HG02763 (cell line): Measurements from ENCODE around the gene RNF215.
A peak's percentile ranks its signal among the peaks of the same experiment; 100 is the strongest.

Experiments used
- ATAC-seq: cut with Tn5 transposase; IDR thresholded peaks from one replicate; pipeline ENCODE4 v1.9.1; 2021; ENCODE audit warnings: mild to moderate bottlenecking, moderate library complexity; ENCODE audit not compliant: unreplicated experiment

RNF215 gene

DNA sequence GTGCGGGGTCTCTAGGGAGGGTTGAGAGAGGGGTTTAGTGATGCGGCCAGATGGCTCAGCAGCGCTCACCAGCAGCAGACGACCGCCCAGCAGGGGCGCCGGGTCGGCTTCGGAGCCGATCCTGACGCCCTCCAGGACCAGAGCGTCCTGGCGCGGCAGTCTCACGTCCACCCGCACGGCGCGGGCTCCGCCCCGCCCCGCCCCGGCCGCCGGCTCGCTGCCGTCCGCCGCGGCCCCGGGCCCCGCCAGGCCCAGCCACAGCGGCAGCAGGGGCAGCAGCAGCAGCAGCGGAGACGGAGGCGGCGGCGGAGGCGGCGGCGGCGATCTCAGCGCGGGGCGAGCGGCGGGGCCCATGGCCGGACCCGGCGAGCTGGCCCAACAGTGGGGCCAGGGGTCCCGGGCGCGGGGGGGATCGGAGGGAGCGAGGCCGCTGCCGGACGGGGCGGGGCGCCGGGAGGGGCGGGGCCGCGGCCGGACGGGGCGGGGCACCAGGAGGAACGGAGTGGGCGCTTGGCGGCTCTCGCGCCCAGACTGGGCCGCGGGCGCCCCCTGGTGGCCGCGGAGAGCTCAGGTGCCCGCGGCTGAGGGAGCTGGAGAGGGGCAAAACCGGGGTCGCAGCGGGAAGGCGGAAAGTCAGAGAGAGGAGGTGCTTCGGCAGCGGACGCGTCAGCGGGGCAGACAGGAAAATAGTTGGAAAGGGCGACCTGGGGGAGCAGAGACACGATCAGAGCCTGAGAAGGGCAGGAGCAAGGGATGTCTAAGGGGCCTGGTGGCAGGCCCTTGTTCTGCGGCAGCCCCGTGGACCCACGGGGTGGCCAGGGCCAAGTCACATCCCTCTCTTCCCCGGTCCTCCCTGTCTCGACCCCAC is at the start of gene RNF215:
TSS of gene RNF215 (minus strand) at position 452 of the 868 bp plus-strand sequence. CDS start at position 354, 98 bp downstream.
- peak; percentile 69 for ATAC-seq

DNA sequence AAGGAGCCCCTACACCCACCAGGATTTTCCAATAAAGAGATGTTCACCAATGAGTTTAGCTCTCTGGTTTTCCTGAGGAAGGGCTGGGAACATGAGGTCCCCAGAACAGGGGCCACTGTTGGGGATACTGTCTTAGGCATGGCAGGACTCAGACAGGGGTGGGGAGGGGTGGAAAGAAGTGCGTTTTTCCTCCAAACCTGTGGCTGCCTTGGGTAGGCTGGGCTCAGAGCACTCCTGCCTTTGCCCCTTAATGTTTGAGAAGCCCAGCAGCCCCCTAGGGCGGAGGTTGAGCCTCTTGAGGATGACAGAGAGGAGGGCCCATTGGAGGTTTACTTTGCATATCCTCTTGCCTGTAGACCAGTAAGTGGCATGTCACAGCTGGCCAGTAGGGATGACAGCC is 49.0 kb upstream of the RNF215 start:
- ATAC-seq, result no peak

DNA sequence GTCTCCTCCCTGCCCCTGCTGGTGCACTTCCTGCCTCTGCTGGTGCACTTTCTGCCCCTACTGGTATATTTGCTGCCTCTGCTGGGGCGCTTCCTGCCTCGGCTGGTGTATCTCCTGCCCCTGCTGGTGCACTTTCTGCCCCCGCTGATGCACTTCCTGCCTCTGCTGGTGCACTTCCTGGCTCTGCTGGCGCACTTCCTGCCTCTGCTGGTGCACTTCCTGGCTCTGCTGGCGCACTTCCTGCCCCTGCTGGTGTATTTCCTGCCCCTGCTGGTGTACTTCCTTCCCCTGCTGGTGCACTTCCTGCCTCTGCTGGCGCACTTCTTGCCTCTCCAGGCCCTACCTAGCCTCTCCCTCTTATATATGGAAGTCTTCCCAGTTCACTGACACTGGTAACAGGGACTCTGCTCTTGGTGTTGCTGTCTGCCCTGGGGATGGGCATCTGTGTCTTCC is 48.5 kb upstream of the RNF215 start:
- no peak for ATAC-seq

DNA sequence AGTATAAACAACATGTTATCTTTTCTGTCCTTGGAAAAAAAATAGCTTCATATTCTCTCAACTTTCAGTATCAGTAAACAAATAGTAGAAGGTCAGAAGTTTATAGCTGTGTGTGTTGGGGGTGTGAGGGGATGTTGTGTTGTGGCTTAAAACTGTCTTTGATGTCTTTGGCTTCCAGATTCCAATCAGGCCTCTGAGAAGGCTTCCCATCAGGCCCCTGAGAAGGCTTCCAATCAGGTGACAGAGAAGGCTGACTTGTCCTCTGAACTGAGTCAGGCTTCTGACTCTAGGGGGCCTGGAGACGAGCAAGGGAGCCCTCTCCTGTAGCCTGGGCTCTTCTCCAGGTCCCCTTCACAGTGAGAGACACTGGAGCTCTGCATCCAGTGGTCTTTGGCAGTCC is 47.6 kb upstream of the RNF215 start:
- ATAC-seq, result no peak

DNA sequence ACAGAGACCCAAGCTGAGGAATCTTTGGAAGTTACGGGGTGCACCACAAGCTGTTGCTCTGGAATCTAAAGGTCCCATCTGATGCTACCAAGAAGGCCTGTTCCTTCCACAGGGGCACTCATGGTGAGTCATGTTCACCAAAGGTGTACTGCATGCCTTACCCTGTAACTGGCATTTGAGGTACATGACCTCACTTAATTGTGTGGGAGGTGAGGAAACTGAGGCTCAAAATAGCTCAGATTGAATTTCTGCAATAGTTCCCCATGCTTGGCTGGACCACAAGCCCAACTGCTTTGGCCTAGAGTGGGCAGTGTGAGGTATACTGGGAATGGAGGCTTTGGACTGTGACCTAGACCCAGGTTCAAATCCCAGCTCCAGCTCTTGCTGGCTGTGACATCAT is 46.6 kb upstream of the RNF215 start:
- ATAC-seq, result no peak

DNA sequence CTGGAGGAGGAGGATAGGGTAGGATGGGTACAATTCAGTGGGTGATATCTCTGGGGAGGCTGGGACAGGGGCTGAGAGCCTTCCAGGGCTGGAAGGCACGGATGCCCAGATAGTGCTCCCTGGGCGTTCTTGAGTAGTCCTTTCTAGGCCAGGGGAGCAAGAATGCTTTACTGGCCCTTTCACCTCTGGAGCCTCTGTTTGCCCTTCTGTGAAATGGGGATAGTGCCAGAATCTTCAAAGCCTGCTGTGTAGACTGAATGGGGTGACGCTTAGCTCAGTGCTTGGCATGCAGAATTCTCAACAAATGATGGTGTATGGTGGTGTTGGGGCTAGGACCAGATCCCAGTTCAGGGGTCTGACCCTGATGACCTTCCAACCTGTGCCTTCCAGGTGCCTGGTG is 46.0 kb upstream of the RNF215 start:
- no peak for ATAC-seq

DNA sequence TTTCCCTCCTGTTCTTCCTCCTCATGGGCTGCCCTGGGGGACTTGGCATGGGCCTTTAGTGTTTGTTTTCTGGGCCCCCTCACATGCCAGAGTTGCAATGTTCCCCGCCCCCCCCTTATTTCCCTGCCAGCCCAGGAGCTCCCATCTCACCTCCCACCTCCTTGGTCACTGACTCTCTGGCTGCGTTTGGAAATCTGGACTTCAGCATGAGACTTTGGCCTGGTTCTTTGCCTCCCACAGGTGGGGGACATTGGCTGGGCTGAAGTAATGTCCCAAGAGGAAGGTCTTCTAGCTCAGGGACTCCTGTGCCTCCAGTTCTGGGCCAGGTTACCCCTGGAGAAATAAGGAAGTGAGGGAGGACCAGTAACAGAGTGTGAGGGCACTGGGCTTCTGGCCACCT is 45.3 kb upstream of the RNF215 start:
- ATAC-seq, result no peak

DNA sequence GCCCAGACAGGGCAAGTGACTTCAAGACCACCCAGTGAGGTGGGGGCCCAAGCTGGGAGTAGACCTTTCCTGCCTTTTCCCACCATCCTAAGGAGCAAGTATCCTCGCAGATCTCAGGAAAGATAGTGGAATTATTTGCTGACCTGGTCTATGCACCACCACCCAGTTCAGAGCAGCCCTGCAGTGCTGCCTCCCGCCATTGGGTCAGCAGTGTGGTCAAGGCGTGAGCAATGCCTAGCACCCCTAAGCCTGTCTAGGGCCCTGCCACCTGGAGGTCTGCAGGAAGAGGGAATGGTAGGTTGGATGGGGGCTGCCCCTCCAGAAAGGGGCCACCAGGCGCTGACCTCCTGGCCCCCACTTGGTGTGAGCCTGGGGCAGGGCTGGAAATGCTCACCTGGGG is 44.9 kb upstream of the RNF215 start:
- no peak for ATAC-seq

DNA sequence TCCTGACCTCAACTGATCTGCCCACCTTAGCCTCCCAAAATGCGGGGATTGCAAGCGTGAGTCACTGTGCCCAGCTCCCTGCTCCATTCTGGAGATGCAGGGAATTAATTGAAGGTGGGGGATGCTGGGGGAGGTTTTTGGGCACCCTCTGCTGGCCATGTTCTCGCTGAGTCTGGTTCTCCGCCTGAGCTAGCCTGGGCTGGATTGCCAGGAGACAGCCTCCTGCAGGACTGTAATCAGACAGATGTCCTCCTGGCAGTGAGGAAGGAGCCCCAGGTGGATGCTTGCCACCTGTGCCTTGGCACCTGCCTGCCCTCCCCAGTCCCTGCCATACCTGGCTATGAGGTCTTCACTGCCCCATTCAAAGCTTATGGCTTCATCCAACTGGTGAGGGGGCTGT is 43.7 kb upstream of the RNF215 start:
- ATAC-seq, result no peak

DNA sequence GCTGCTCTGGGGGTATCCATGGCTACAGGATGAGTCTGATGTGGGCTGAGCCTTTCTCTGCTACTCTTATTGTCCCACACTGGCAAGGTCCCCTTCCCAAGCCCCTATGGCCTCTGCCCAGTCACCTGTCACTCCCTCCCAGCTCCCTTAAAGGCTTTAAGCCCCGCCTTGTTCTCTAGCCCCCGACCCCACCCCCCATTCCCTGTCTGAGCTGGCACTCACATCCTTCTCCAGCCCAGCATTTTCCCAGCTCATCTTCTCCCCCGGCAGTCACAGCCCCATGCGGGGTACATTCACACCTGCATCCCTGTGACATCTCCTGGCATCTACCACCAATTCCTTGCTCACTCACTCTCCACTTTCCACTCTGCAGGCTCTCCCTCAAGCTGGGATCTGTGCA is 42.7 kb upstream of the RNF215 start:
- ATAC-seq, result no peak

DNA sequence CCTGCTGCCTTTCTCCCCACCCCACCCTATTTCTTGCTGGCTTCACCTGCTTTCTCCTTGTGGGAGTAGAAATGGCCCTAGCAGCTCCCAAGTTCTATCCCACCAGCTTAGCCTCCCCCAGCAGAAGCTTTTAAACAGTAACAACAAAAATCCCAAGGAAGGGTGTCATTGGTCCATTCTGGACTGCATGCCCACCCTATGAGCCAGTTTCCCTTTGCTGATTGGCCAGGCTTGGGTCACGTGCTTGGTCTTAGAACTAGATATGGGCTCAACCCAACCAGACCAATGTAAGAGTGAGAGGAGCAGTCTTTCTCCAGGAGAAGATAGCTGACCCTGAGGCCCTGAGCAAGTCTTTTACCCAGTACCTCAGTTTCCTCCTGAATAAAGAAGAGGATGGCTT is 40.7 kb upstream of the RNF215 start:
- ATAC-seq, result no peak

DNA sequence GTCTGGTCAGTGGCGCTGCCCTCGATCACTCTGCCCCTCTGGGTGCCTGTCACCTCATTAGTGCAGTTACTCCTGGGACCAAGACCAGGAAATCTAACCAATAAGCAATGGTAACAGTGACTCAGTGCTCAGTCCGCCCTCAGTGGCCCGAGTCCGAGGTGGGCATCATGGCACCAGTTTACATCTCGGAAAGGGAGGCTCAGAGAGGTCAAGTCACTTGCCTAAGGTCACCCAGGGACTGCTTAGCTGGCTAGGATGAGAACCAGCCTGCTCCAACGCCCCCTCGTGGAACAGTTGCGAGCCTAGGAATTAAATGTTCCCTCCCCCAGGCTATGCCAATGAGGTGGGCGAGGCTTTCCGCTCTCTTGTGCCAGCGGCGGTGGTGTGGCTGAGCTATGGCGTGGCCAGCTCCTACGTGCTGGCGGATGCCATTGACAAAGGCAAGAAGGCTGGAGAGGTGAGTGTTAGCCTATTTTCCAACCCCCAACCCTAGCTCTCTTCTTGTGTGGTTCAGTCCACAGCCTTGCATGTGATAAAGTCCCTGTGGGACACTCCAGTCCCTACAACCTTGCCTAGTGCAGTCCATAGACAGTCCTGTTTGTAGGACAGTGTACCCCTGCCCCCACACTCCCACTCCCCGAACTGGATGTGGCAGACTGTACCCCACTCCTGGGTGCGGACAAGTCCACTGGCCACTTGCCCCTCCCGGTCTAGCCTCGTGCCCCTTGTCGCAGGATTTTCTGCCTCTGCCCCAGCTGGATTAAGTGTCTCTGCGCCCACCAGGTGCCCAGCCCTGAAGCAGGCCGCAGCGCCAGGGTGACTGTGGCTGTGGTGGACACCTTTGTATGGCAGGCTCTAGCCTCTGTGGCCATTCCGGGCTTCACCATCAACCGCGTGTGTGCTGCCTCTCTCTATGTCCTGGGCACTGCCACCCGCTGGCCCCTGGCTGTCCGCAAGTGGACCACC is 39.5 kb upstream of the RNF215 start:
- no peak for ATAC-seq

DNA sequence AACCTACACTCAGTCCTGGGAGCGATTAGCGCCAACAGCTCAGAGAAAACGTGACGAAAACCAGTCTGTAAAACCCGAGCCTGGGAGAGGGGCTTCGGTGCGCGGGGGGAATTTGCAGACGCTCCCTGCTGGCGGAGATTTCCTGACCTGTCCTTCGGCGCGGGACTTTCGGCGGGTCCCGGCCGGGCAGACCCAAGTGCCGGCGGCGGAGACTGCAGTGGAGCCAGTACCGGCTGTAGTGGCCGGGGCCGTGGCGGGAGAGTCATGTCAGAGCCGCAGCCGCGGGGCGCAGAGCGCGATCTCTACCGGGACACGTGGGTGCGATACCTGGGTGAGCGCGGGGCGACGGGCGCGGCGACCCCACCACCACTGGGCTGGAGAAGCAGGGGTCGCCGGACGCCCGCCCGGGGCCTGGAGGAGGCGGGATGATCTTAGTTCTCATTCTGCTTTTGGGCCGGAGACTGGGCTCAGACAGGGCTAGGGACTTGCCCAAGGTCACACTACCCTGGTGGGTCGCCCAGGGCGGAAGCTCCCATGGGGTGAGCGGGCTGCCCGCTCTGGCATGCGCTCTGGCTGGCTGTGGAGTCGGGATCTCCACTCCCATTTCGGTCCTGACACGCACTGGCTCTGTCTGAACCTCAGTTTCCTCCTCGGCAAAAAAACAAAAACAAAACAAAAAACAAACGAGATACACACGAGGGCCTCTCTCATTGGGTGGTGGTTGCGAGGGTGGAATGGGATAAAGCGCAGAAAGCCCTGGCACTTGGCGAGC is 38.6 kb upstream of the RNF215 start, which contains the start of gene MTFP1:
TSS of gene MTFP1 (plus strand) at position 153 of the 772 bp plus-strand sequence. CDS start at position 265, 112 bp downstream.
- ATAC-seq, result no peak

DNA sequence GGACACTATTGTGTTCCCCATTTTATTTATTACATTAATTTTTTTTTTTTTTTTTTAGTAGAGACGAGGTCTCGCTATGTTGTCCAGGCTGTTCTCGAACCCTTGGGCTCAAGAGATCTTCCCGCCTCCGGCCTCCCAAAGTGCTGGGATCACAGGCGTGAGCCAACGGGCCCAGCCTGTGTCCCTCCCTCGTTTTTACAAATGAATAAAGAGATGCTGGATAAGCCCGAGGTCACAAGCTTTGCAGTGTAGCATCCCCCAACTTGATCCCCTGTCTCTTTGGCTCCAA is 38.1 kb upstream of the RNF215 start:
- ATAC-seq, result no peak

DNA sequence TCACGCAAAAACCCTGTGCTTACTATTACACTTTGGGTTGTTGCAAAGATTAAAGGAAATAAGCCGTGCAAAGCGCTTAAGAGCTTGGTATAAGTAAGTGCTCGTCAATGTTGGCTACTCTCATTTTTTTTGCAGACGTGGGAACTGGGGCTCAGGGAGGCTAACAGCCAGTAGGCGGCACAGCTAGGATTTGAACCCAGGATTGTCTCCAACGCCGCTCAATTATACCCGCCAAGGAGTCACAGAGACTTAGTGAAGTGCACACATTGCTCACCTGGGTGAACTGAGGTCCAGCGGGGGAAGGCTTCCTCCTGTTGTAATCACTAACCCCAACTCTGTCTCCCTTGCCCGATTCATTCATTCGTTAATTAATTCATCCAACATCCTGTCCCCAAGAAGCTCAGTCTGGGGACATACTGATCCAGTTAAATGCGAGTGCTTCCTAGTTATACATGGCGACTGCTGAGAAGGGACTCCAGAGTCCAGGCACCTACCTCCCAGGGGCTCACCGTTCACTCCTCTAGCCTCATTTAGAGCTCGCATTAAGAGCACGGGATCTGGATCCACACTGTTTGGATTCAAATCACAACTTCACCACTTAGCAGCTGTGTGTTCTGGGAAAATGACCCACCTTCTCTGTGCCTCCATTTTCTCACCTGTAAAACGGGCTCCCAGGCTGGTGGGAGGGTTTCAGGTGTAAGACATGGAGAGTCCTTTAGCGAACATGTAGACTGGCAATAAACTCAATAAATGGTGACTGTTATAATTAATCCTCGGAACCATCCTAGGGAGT is 37.5 kb upstream of the RNF215 start:
- ATAC-seq, result no peak

DNA sequence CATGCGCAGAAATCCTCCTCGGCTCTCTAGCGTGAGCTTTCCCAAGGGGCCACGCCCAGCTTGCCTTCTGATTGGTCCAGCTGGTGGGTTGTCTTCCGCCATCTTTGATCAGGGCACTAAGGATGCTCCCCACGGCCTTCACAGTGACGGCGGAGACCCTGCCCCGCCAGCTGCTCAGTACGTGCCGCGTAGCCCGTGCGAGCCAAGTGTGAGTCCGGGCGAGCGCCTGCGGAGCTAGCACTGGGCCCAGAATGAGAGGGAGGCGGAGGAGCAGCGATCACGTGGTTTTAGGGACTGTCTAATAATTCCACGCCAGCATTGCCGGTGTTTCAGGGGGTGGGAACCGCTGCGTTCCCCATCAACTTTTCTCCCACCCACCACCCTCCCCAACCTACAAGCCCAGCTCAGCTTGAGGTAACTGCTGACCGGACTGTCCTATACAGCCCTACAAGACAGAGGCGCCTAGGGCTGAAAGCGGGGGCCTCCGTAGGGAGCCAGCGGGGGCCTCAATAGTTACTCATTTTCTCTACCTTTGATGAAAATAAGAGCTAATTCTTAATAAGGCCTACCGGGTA is 36.8 kb upstream of the RNF215 start:
- ATAC-seq, result peak; percentile 83

DNA sequence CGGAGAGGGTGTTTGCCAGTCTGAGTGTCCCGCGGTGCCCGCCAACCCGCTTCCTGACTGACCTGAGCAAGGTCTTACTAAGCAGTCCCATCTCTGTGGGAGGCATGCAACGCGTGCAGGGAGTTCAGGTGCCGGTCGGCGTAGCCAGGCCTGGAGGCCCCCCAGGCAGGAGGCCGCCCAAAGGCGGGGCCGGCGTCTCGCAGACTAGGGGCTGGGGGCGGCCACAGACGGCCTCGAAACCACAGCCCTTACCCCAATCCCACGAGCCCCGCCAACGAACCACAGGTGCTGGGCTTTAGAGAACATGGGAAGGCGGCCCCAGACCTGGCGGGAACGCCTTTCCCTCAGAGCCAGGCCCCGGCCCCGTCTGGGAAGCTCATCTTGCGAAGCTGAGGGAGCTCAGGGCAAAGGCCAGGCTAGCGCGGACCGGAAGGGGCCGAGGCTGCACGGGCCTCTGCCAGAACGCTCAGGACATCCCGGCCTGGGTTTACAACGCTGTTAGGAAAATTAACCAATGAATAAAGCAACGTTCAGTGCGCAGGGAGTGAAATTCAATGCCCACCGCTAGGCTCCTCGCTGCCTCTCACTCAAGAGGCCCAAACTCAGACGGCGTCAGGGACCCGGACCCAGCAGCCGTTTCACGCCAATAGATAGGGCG is 36.2 kb upstream of the RNF215 start:
- ATAC-seq, result peak; percentile 21

DNA sequence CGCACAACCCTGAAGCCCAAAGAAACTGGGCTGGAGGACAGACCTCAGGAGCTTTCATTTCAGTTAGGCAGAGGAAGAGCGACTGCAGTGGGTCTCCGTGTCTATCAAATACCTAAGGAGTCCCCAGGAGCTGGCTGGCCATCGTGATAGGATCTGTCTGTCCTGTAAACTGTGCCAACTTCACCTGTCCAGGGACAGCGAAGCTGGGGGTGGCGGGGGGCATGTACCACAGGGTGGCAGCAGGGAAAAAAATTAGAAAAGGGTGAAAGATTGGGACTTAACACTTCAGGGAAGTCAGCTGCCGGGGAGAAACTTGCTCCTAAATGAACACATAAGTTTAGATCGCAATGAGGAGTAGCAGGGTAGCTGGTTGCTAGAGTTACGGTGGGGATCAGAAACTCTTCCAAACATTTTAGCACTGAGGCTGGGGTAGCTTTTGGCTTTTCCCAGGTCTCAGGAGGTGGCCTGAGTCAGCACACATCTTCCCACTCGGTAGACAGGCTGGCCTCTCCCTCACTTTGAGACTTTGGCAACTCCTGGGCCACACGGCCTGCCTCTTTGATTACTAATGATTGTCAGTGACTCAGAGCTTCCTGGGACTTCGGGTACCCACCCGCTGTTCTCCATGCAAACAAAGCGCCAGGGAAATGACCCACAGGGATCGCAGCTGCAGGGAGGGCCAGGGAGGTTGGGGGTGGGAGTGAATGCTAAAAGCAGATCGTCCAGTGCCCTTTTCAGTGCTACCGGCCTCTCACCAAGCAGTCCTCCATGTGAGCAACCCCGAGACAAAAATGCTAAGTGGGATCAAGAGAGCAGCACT is 35.5 kb upstream of the RNF215 start:
- no peak for ATAC-seq
